IMR-90 (cell line): ENCODE results near the gene ULBP2.

Experiments
- BHLHE40 ChIP-seq: fragments of 150-350 bp; IDR thresholded peaks from 2 replicates; pipeline ENCODE4 v1.6.1; 2016; ENCODE audit warnings: mild to moderate bottlenecking, low read depth, low read length
- CEBPB ChIP-seq: IDR thresholded peaks from 2 replicates; pipeline ENCODE4 v1.6.1; 2012; ENCODE audit warnings: low read depth, low read length, improper control_type of control experiment
- CHD1 ChIP-seq: IDR thresholded peaks from 2 replicates; pipeline ENCODE4 v1.6.1; 2012; ENCODE audit warnings: low read depth, low read length, improper control_type of control experiment
- FOS ChIP-seq: fragments of 150-350 bp; IDR thresholded peaks from 2 replicates; pipeline ENCODE4 v1.6.1; 2016; ENCODE audit warnings: low read depth, low read length
- MXI1 ChIP-seq: IDR thresholded peaks from 2 replicates; pipeline ENCODE4 v1.6.1; 2012; ENCODE audit warnings: low read depth, mild to moderate bottlenecking, low read length, moderate library complexity, borderline replicate concordance
- POLR2A ChIP-seq: IDR thresholded peaks from 2 replicates; pipeline ENCODE4 v1.6.1; 2012; ENCODE audit warnings: mild to moderate bottlenecking, low read depth, low read length
- RAD21 ChIP-seq: IDR thresholded peaks from 2 replicates; pipeline ENCODE4 v1.6.1; 2012; ENCODE audit warnings: low read length, improper control_type of control experiment
- RCOR1 ChIP-seq: IDR thresholded peaks from 2 replicates; pipeline ENCODE4 v1.6.1; 2012; ENCODE audit warnings: mild to moderate bottlenecking, low read length, improper control_type of control experiment; ENCODE audit not compliant: insufficient replicate concordance
- RFX5 ChIP-seq: IDR thresholded peaks from 2 replicates; pipeline ENCODE4 v1.8.0; 2012; ENCODE audit warnings: low read depth, mild to moderate bottlenecking, low read length, moderate library complexity
- TF ChIP-seq, protein P1 (sequence below): conservative IDR thresholded peaks from 2 replicates; pipeline ENCODE4 v1.5.1; 2012; ENCODE audit warnings: mild to moderate bottlenecking, low read depth, low read length, improper control_type of control experiment
- TF ChIP-seq, protein P2 (sequence below): fragments of 150-350 bp; IDR thresholded peaks from 2 replicates; pipeline ENCODE4 v1.6.1; 2016; ENCODE audit warnings: low read depth, mild to moderate bottlenecking, low read length, moderate library complexity, borderline replicate concordance
- TF ChIP-seq, protein P3 (sequence below): fragments of 150-350 bp; IDR thresholded peaks from 2 replicates; pipeline ENCODE4 v1.6.1; 2017; ENCODE audit warnings: mild to moderate bottlenecking, antibody characterized with exemption, low read length, low read depth

DNA sequence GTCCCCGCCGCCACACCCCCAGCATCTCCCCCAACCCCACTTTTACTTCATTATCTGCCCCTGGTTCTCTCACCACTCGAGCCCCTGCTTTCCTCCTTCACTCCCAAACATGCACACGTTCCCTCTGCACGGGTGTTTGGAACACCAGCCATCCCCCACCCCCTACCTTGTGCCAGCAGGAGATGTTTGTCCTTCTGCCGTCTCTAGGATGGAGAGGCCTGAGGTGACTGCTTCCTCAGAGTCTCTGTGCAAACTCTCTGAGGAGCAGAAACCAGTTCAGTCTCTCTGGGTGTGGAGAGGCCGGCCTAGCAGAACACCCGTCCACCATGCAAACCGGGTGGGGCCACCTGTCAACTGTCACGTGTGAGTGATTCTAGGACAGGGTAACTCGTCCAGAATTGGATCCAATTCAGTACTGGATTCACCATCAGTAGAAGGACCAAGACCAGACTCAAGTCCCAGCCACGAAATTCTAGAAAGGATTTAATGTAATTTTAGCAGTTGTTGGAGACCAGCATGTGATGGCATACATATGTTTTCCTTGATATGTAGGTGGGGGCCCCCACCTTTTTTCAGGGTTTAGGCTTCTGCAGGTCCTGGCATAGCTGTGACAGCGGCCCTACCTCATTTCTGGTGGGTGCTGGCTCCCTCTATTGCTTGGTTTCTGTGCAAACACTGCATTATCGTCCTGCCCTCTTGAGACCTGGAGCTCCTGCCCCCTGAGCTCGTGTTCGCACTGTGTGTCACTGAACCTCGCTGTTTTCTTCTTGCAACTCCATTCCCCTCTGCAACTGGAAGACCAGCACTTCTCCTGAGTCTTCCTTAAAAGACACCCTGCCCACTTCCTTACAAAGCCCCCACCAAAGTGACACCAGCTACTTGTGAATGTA is 43.7 kb upstream of the ULBP2 start, which contains the start of gene RAET1E:
- TF ChIP-seq, protein P1, sequence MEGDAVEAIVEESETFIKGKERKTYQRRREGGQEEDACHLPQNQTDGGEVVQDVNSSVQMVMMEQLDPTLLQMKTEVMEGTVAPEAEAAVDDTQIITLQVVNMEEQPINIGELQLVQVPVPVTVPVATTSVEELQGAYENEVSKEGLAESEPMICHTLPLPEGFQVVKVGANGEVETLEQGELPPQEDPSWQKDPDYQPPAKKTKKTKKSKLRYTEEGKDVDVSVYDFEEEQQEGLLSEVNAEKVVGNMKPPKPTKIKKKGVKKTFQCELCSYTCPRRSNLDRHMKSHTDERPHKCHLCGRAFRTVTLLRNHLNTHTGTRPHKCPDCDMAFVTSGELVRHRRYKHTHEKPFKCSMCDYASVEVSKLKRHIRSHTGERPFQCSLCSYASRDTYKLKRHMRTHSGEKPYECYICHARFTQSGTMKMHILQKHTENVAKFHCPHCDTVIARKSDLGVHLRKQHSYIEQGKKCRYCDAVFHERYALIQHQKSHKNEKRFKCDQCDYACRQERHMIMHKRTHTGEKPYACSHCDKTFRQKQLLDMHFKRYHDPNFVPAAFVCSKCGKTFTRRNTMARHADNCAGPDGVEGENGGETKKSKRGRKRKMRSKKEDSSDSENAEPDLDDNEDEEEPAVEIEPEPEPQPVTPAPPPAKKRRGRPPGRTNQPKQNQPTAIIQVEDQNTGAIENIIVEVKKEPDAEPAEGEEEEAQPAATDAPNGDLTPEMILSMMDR = 0 out of 2 replicates have a peak, but pooled peaks have one; percentile 11
- TF ChIP-seq, protein P2, sequence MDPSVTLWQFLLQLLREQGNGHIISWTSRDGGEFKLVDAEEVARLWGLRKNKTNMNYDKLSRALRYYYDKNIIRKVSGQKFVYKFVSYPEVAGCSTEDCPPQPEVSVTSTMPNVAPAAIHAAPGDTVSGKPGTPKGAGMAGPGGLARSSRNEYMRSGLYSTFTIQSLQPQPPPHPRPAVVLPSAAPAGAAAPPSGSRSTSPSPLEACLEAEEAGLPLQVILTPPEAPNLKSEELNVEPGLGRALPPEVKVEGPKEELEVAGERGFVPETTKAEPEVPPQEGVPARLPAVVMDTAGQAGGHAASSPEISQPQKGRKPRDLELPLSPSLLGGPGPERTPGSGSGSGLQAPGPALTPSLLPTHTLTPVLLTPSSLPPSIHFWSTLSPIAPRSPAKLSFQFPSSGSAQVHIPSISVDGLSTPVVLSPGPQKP = no peak
- TF ChIP-seq BHLHE40 (no peak), MXI1 (no peak), POLR2A (no peak), RAD21 (no peak), FOS (no peak), RFX5 (no peak), CEBPB (no peak), CHD1 (no peak), RCOR1 (no peak)
- TF ChIP-seq, protein P3, sequence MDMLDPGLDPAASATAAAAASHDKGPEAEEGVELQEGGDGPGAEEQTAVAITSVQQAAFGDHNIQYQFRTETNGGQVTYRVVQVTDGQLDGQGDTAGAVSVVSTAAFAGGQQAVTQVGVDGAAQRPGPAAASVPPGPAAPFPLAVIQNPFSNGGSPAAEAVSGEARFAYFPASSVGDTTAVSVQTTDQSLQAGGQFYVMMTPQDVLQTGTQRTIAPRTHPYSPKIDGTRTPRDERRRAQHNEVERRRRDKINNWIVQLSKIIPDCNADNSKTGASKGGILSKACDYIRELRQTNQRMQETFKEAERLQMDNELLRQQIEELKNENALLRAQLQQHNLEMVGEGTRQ = no peak
